ENCODE data around the gene MEOX1. TPM values are rescaled to one million over a fixed set of nuclear protein-coding genes. Genes with fewer than 3 reads are reported as not detected.

The MEOX1 gene
- total RNA-seq, 6 experiments from 2014 or later = not detected

DNA sequence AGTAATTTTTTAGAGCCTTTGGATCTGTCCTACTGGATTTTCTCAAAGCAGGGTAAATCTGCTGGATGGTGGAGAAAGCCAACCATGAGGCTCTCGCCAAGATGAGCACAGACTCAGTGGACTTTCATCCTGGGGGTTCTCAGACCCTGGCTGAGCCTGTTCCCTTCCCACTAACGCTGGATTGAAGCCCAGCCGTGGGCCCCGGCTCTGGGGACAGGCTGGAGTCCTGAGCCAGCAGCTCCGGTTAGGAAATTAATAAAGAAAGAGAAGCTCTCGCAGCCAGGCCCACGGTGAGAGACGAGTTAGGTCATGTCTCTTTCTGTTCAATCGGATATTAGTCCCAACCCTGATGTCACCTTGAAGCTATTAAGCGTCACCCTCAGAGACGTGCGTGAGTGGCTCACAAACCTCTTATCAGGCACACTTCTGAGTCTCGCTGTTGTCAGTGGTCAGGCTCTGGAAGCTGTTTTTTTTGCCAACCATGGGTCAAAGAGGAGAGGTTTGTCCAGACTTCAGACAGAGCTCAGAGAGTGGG is 27.1 kb downstream of the MEOX1 start:
- TF ChIP-seq CTCF (IDR thresholded peaks at IDR 0.05) = no peak
- no peaks in the 10 kb centered on the region for H3K9me3 Mint-ChIP-seq
- H3K27ac Mint-ChIP-seq = no peak overlapping the region
- H3K36me3 Mint-ChIP-seq (ENCODE audit: low read depth) = no peaks in the 10 kb centered on the region
- H3K27me3 Mint-ChIP-seq (ENCODE audit: insufficient read depth) = peaks cover 16% of the 10 kb centered on the region
- no peak overlapping the region for H3K4me3 Mint-ChIP-seq
- peak; percentile 34 for DNase-seq
- peaks cover 7% of the 10 kb centered on the region for H3K4me1 Mint-ChIP-seq (ENCODE audit: low read depth)

- Mint-ChIP-seq H3K9me3 (no peaks in the 10 kb centered on the region), H3K4me1 (ENCODE audit: low read depth) (peaks cover 13% of the 10 kb centered on the region), H3K36me3 (ENCODE audit: low read depth) (no peaks in the 10 kb centered on the region), H3K4me3 (no peak overlapping the region), H3K27me3 (ENCODE audit: insufficient read depth) (peaks cover 15% of the 10 kb centered on the region), H3K27ac (no peak overlapping the region)
- no peak for TF ChIP-seq CTCF (IDR thresholded peaks at IDR 0.05)
- no peak for DNase-seq
Observed at GRCh38 chr17:43632221-43632620, 29.5 kb downstream of the MEOX1 start.

GRCh38 chr17:43631429-43631828 is 30.3 kb downstream of the MEOX1 start:
- TF ChIP-seq CTCF (IDR thresholded peaks at IDR 0.05) = no peak
- Mint-ChIP-seq H3K4me1 (ENCODE audit: low read depth) (peaks cover 13% of the 10 kb centered on the region), H3K27ac (no peak overlapping the region), H3K9me3 (no peaks in the 10 kb centered on the region), H3K36me3 (ENCODE audit: low read depth) (no peaks in the 10 kb centered on the region), H3K27me3 (ENCODE audit: insufficient read depth) (peaks cover 10% of the 10 kb centered on the region), H3K4me3 (no peak overlapping the region)
- no peak for DNase-seq

DNA sequence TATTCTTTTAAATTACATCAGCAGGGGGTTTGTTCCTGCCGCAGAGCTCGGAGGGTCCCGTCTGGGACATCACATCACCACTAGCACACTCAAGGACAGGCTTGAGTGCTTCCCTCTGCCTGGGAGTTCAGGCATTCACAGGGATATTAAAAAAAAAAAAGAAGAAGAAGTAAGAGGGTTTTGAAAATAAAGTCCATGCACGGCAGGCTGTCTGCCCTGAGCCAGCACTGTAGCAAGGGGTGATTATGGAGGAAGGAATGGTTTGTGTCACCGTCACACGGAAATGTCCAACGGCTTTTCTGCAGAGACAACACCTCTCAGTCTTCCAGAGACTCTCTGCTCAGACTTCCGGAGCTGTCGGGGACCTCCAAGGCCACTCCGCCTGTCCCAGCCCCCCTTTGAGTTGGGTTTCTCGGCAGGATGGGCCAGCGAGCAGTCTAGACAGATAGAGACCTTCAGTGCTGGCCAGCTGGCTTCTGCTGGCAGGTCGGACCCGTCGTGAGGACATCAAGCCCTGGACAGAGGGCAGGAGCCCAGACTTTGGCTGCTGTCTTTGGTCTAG is 33.6 kb downstream of the MEOX1 start:
- no peak for TF ChIP-seq CTCF (IDR thresholded peaks at IDR 0.05)
- Mint-ChIP-seq H3K4me3 (no peak overlapping the region), H3K27me3 (ENCODE audit: insufficient read depth) (peaks cover 21% of the 10 kb centered on the region), H3K36me3 (ENCODE audit: low read depth) (no peaks in the 10 kb centered on the region), H3K9me3 (no peaks in the 10 kb centered on the region), H3K4me1 (ENCODE audit: low read depth) (peaks cover 6% of the 10 kb centered on the region; the same call in 1 of the 2 replicates), H3K27ac (no peak overlapping the region)
- no peak for DNase-seq

DNA sequence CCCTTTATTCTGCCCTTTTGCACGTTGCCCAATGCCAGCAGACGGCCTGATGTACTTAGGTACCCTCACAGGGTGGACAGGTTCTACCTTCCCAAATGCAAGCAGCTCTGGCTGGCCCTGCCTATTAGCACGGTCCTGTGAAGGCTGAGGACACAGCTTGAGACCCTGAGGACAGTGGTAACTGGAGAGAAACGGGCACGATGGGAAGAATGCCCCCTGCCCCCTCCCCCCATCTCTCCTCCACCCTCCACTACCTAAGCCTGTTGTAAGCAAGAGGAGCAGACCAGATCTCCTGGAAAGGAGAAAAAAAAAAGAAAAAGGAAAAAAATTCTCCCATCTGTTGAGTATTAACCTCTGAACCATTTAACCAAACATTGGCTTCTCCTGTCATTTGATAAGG is 34.1 kb downstream of the MEOX1 start:
- H3K9me3 Mint-ChIP-seq = no peaks in the 10 kb centered on the region
- no peaks in the 10 kb centered on the region for H3K36me3 Mint-ChIP-seq (ENCODE audit: low read depth)
- peaks cover 21% of the 10 kb centered on the region for H3K27me3 Mint-ChIP-seq (ENCODE audit: insufficient read depth)
- H3K4me1 Mint-ChIP-seq (ENCODE audit: low read depth) = peaks cover 6% of the 10 kb centered on the region; the same call in 1 of the 2 replicates
- TF ChIP-seq CTCF (IDR thresholded peaks at IDR 0.05) = no peak
- no peak overlapping the region for H3K27ac Mint-ChIP-seq
- no peak overlapping the region for H3K4me3 Mint-ChIP-seq
- DNase-seq = no peak

All from HFFc6 (cell line).